ENCODE measurements around the gene BCL6B. TPM values are rescaled to one million over a fixed set of nuclear protein-coding genes. Genes with fewer than 3 reads are reported as not detected.

Gene BCL6B
- polyA plus RNA-seq, 3 donors = 0.06 TPM; not detected in 2

GRCh38 chr17:6994118-6994598, 28.7 kb upstream of the BCL6B start:
- Mint-ChIP-seq H3K4me1 (peaks cover 15% of the 10 kb centered on the region), H3K4me3 (no peak overlapping the region), H3K27ac (no peak overlapping the region), H3K9me3 (peaks cover 0 to 3% (median 0%) of the 10 kb centered on the region in 7 donors), H3K36me3 (peaks cover 24 to 28% of the 10 kb centered on the region in 2 donors), H3K27me3 (ENCODE audit: low read depth in 3 of 3) (peaks cover 4 to 11% (median 5%) of the 10 kb centered on the region in 3 donors)
- DNase-seq = no peak
- Histone ChIP-seq H3K4me2 (replicated peaks; ENCODE audit: extremely low read depth, low read length, poor library complexity, severe bottlenecking) (no peak overlapping the region), H3K9me3 (replicated peaks in 1 of 2; ENCODE audit: control insufficient read depth in 1 of 2, insufficient read depth in 1 of 2, low read length in 2 of 2) (no peaks in the 10 kb centered on the region), H3K4me3 (replicated peaks in 1 of 3; ENCODE audit: low read depth in 2 of 3, low read length in 3 of 3) (no peak overlapping the region), H4K20me1 (ENCODE audit: insufficient read depth, low read length) (peaks cover 37% of the 10 kb centered on the region), H3K27ac (ENCODE audit: low read depth in 1 of 2, low read length in 2 of 2) (no peak overlapping the region), H3K27me3 (ENCODE audit: control insufficient read depth in 2 of 2, insufficient read depth in 2 of 2, low read length in 2 of 2) (no peaks in the 10 kb centered on the region), H3K9ac (ENCODE audit: insufficient read depth, low read length, poor library complexity, severe bottlenecking) (no peak overlapping the region), H2AFZ (ENCODE audit: insufficient read depth, low read depth, low read length, poor library complexity, severe bottlenecking) (no peak overlapping the region), H3K79me2 (ENCODE audit: insufficient read depth, low read length) (no peaks in the 10 kb centered on the region), H3K4me1 (ENCODE audit: control insufficient read depth in 1 of 2, insufficient read depth in 2 of 2, low read length in 2 of 2) (peaks cover 0 to 15% of the 10 kb centered on the region in 2 donors), H3K36me3 (replicated peaks in 1 of 2; ENCODE audit: control insufficient read depth in 1 of 2, insufficient read depth in 2 of 2, low read length in 2 of 2) (peaks cover 15 to 27% of the 10 kb centered on the region in 2 donors)
- 80% methylated on average over 2 of the region's 10 CpGs for WGBS (ENCODE audit: insufficient coverage)
- no peak for TF ChIP-seq CTCF (IDR thresholded peaks at IDR 0.05)
- intact Hi-C loops (cut with micrococcal nuclease) = loop anchor here in 1 of 2 donors (10.0 kb wide), 1 partner anchor 329 kb away; no protein-coding TSS in a partner anchor

GRCh38 chr17:6994666-6995256, 28.1 kb upstream of the BCL6B start:
- Histone ChIP-seq H3K9me3 (replicated peaks in 1 of 2; ENCODE audit: control insufficient read depth in 1 of 2, insufficient read depth in 1 of 2, low read length in 2 of 2) (no peaks in the 10 kb centered on the region), H3K4me1 (ENCODE audit: control insufficient read depth in 1 of 2, insufficient read depth in 2 of 2, low read length in 2 of 2) (peaks cover 0 to 15% of the 10 kb centered on the region in 2 donors), H4K20me1 (ENCODE audit: insufficient read depth, low read length) (peaks cover 43% of the 10 kb centered on the region), H3K4me3 (replicated peaks in 1 of 3; ENCODE audit: low read depth in 2 of 3, low read length in 3 of 3) (no peak overlapping the region), H3K4me2 (replicated peaks; ENCODE audit: extremely low read depth, low read length, poor library complexity, severe bottlenecking) (no peak overlapping the region), H3K79me2 (ENCODE audit: insufficient read depth, low read length) (no peaks in the 10 kb centered on the region), H3K27ac (ENCODE audit: low read depth in 1 of 2, low read length in 2 of 2) (no peak overlapping the region), H3K27me3 (ENCODE audit: control insufficient read depth in 2 of 2, insufficient read depth in 2 of 2, low read length in 2 of 2) (no peaks in the 10 kb centered on the region), H3K36me3 (replicated peaks in 1 of 2; ENCODE audit: control insufficient read depth in 1 of 2, insufficient read depth in 2 of 2, low read length in 2 of 2) (peaks cover 21 to 33% of the 10 kb centered on the region in 2 donors), H2AFZ (ENCODE audit: insufficient read depth, low read depth, low read length, poor library complexity, severe bottlenecking) (no peak overlapping the region), H3K9ac (ENCODE audit: insufficient read depth, low read length, poor library complexity, severe bottlenecking) (no peak overlapping the region)
- Mint-ChIP-seq H3K27ac (peak overlapping the region in 1 of 7 donors; percentile 63), H3K4me1 (peaks cover 16% of the 10 kb centered on the region), H3K9me3 (peaks cover 0 to 3% (median 0%) of the 10 kb centered on the region in 7 donors), H3K27me3 (ENCODE audit: low read depth in 3 of 3) (peaks cover 4 to 11% (median 5%) of the 10 kb centered on the region in 3 donors), H3K36me3 (peaks cover 30 to 34% of the 10 kb centered on the region in 2 donors), H3K4me3 (no peak overlapping the region)
- no peak for DNase-seq
- intact Hi-C loops (cut with micrococcal nuclease) = loop anchor here in 1 of 2 donors (10.0 kb wide), 1 partner anchor 330 kb away; no protein-coding TSS in a partner anchor
- 96% methylated on average over 6 of the region's 9 CpGs for WGBS (ENCODE audit: insufficient coverage)
- no peak for TF ChIP-seq CTCF (IDR thresholded peaks at IDR 0.05)
